Panc1 (cell line): ENCODE results near the gene CCDC167. TPM values are rescaled to one million over a fixed set of nuclear protein-coding genes. Genes with fewer than 3 reads are reported as not detected.

Source experiments
- ATAC-seq: fragments of 200-7000 bp; cut with Tn5 transposase; 2 replicates; pipeline ENCODE4 v1.9.1; 2020; ENCODE audit warnings: mild to moderate bottlenecking, moderate library complexity
- BruUV-seq: library from RNA; stranded (reverse); fragments of 400-500 nt; replicated peaks from 2 replicates; lab custom pipeline; 2021; lab: Mats Ljungman, UMichigan
- CTCF ChIA-PET: fragments of 300-600 bp; sonication (Branson Sonifier 250); formaldehyde crosslinking; loops from one replicate; lab custom pipeline; 2022; ENCODE audit warnings: antibody characterized with exemption; lab: Charles Lee
- POLR2A ChIA-PET: fragments of 300-600 bp; sonication (Branson Sonifier 250); formaldehyde crosslinking; loops from one replicate; lab custom pipeline; 2022; ENCODE audit warnings: antibody characterized with exemption; lab: Charles Lee
- DNase-seq: peaks from one replicate; pipeline ENCODE4 v3.0.0-alpha.2; 2010; ENCODE audit warnings: low read depth, low spot score
- H3K27ac ChIP-seq: 2 replicates; pipeline ENCODE4 v1.5.1; 2011; ENCODE audit warnings: mild to moderate bottlenecking, low read length, inconsistent platforms
- H3K27me3 ChIP-seq: fragments of 200-500 bp; sonication (Bioruptor generic); 2 replicates; pipeline ENCODE4 v1.6.0; 2014; ENCODE audit warnings: low read length, inconsistent platforms; ENCODE audit not compliant: control insufficient read depth, insufficient read depth
- H3K36me3 ChIP-seq: fragments of 200-500 bp; sonication (Bioruptor generic); 2 replicates; pipeline ENCODE4 v1.5.1; 2014; ENCODE audit warnings: inconsistent platforms, mild to moderate bottlenecking, low read length, moderate library complexity; ENCODE audit not compliant: control insufficient read depth, insufficient read depth
- H3K4me1 ChIP-seq: 2 replicates; pipeline ENCODE4 v1.5.1; 2011; ENCODE audit warnings: inconsistent platforms, mild to moderate bottlenecking, low read length, moderate library complexity; ENCODE audit not compliant: control insufficient read depth, insufficient read depth
- H3K4me3 ChIP-seq, 2 experiments: 2 replicates each; pipeline ENCODE4 v1.5.1; 2011 to 2012; ENCODE audit warnings: low read depth in 2 of 2, low read length in 2 of 2, mild to moderate bottlenecking in 2 of 2, inconsistent platforms in 1 of 2, moderate library complexity in 1 of 2
- H3K9me3 ChIP-seq: fragments of 200-500 bp; sonication (Bioruptor generic); 2 replicates; pipeline ENCODE4 v1.5.1; 2014; ENCODE audit warnings: low read depth, mild to moderate bottlenecking, inconsistent platforms, low read length, moderate library complexity; ENCODE audit not compliant: control insufficient read depth, insufficient read depth
- POLR2AphosphoS5 ChIP-seq: IDR thresholded peaks from 2 replicates; pipeline ENCODE4 v1.6.1; 2012; ENCODE audit warnings: mild to moderate bottlenecking, low read depth, low read length, moderate library complexity
- SIN3A ChIP-seq: IDR thresholded peaks from 2 replicates; pipeline ENCODE4 v1.6.1; 2012; ENCODE audit warnings: low read depth, mild to moderate bottlenecking, low read length, moderate library complexity, borderline replicate concordance; ENCODE audit not compliant: insufficient read depth
- TCF7L2 ChIP-seq: IDR thresholded peaks from 2 replicates; pipeline ENCODE4 v1.6.1; 2011; ENCODE audit warnings: mild to moderate bottlenecking, low read depth, low read length, inconsistent platforms
- in situ Hi-C: cut with HindIII; loops from 2 replicates; pipeline ENCODE4 v1.10.0; 2016; ENCODE audit warnings: low sequenced_read_pairs, low pct_unique_long_range_greater_than_20kb
- intact Hi-C: fragments of 100-400 bp; cut with micrococcal nuclease; formaldehyde crosslinking; loops from one replicate; pipeline ENCODE4 v1.10.0; 2022; ENCODE audit not compliant: unreplicated experiment
- total RNA-seq: library from RNA; stranded (reverse); gene quantifications from one replicate; pipeline ENCODE4 v1.2.1, GENCODE V29; 2021; ENCODE audit not compliant: unreplicated experiment
- TF ChIP-seq, protein P1 (sequence below): fragments of 450-650 bp; IDR thresholded peaks from 2 replicates; pipeline ENCODE4 v1.5.1; 2017; ENCODE audit warnings: mild to moderate bottlenecking
- TF ChIP-seq, protein P2 (sequence below), 2 experiments: IDR thresholded peaks; 2 replicates each; pipeline ENCODE4 v1.6.1; 2011 to 2012; ENCODE audit warnings: low read depth in 2 of 2, control low read depth in 1 of 2, low read length in 1 of 2, mild to moderate bottlenecking in 1 of 2, moderate library complexity in 1 of 2; ENCODE audit not compliant: insufficient read depth in 1 of 2

CCDC167 gene
- total RNA-seq, 1 experiment from 2014 or later: 57.6 TPM

DNA sequence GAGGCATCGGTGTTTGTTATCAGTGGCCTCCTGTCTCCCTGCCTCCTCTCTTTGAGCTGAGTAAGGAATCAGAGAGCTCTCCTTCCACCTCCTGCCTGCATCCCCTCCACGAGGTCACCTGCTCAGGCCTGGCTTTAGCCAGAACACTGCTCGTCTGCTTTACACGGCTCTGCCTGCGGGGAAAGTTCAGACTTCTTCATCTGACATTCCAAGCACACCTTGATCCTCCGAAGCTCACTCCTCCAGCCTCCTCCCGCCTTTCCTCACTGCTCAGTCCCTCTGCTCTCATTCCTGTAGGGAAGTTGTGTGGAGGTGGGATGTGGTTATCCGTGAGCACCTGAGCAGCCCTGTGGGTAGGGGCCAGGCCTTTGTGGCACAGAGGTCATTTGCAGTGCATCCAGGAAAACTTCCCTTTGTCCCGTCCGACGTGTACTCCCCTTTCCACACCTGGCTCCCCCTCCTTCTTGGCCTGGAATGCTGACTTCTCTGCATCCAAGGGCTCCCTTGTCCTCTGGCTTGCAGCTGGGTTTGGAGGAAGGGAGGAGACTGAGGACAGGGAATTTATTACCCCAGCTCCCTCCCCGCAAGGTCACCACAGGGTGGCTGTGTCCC is 12.8 kb upstream of the CCDC167 start:
- no peak overlapping the region for H3K4me3 ChIP-seq
- TF ChIP-seq, protein P1, sequence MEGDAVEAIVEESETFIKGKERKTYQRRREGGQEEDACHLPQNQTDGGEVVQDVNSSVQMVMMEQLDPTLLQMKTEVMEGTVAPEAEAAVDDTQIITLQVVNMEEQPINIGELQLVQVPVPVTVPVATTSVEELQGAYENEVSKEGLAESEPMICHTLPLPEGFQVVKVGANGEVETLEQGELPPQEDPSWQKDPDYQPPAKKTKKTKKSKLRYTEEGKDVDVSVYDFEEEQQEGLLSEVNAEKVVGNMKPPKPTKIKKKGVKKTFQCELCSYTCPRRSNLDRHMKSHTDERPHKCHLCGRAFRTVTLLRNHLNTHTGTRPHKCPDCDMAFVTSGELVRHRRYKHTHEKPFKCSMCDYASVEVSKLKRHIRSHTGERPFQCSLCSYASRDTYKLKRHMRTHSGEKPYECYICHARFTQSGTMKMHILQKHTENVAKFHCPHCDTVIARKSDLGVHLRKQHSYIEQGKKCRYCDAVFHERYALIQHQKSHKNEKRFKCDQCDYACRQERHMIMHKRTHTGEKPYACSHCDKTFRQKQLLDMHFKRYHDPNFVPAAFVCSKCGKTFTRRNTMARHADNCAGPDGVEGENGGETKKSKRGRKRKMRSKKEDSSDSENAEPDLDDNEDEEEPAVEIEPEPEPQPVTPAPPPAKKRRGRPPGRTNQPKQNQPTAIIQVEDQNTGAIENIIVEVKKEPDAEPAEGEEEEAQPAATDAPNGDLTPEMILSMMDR: no peak
- TF ChIP-seq SIN3A (no peak), TCF7L2 (peak; percentile 52; the same call in 1 of the 2 replicates), POLR2AphosphoS5 (no peak)
- TF ChIP-seq, protein P2, sequence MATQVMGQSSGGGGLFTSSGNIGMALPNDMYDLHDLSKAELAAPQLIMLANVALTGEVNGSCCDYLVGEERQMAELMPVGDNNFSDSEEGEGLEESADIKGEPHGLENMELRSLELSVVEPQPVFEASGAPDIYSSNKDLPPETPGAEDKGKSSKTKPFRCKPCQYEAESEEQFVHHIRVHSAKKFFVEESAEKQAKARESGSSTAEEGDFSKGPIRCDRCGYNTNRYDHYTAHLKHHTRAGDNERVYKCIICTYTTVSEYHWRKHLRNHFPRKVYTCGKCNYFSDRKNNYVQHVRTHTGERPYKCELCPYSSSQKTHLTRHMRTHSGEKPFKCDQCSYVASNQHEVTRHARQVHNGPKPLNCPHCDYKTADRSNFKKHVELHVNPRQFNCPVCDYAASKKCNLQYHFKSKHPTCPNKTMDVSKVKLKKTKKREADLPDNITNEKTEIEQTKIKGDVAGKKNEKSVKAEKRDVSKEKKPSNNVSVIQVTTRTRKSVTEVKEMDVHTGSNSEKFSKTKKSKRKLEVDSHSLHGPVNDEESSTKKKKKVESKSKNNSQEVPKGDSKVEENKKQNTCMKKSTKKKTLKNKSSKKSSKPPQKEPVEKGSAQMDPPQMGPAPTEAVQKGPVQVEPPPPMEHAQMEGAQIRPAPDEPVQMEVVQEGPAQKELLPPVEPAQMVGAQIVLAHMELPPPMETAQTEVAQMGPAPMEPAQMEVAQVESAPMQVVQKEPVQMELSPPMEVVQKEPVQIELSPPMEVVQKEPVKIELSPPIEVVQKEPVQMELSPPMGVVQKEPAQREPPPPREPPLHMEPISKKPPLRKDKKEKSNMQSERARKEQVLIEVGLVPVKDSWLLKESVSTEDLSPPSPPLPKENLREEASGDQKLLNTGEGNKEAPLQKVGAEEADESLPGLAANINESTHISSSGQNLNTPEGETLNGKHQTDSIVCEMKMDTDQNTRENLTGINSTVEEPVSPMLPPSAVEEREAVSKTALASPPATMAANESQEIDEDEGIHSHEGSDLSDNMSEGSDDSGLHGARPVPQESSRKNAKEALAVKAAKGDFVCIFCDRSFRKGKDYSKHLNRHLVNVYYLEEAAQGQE (IDR thresholded peaks at IDR 0.05; ENCODE audit: insufficient read depth in 1 of 2, low read depth in 2 of 2, low read length in 1 of 2): no peak
- CTCF ChIA-PET: no interaction called here
- in situ Hi-C loops: no loop called here
- H3K27me3 ChIP-seq: no peaks in the 10 kb centered on the region
- DNase-seq: no peak
- intact Hi-C loops: no loop called here
- BruUV-seq: no TSS peak
- peaks cover 67% of the 10 kb centered on the region for H3K4me1 ChIP-seq
- no peak for ATAC-seq
- POLR2A ChIA-PET: no interaction called here
- no peaks in the 10 kb centered on the region for H3K9me3 ChIP-seq
- peak overlapping the region; percentile 91 for H3K27ac ChIP-seq
- H3K36me3 ChIP-seq: no peaks in the 10 kb centered on the region

DNA sequence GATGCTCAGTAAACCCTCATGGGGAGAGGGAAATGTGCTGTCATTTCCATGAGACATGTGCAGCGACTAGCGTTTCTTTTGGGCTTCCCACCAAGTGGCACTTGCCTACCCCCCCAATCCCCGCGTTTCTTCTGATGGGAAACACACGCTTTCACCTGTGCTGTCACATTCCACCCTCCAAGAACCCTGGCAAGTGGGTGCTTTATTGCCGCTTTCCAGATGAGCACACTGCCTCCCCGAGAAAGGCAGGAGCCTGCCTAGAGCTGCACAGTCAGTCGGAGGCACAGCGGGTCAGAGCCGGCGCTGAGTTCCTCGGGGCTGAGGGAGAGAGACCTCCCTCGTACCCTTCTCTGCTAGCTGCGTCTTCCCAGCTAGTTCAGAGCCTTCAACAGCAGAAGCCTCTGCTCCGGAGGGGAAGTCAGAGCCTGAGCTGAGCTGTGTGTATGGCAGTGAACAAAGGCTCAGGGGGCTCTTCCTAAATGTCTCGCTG is 12.3 kb upstream of the CCDC167 start:
- peaks cover 64% of the 10 kb centered on the region for H3K4me1 ChIP-seq
- POLR2A ChIA-PET: no interaction called here

More for the DNA sequence above, 12.3 kb upstream of the CCDC167 start:
- H3K27ac ChIP-seq: peak overlapping the region; percentile 91
- TF ChIP-seq POLR2AphosphoS5: no peak
- TF ChIP-seq, protein P1: no peak
- TF ChIP-seq SIN3A: no peak
- TF ChIP-seq TCF7L2: no peak
- TF ChIP-seq, protein P2 (IDR thresholded peaks at IDR 0.05; ENCODE audit: insufficient read depth in 1 of 2, low read depth in 2 of 2, low read length in 1 of 2): no peak
- in situ Hi-C loops: no loop called here
- DNase-seq: no peak
- CTCF ChIA-PET: no interaction called here
- H3K4me3 ChIP-seq: no peak overlapping the region
- no peaks in the 10 kb centered on the region for H3K36me3 ChIP-seq
- BruUV-seq: no TSS peak
- no peak for ATAC-seq
- intact Hi-C loops: no loop called here
- H3K9me3 ChIP-seq: no peaks in the 10 kb centered on the region
- no peaks in the 10 kb centered on the region for H3K27me3 ChIP-seq
